Activated gamma-delta T cell treated with Interleukin-2 at 50 U/mL for 16 hours (primary cell): ENCODE data around the gene OBSCN.

Experiments
- DNase-seq: peaks from one replicate; pipeline ENCODE4 v3.0.0-alpha.2; 2020

The OBSCN gene

GRCh38 chr1:228333739-228334115 lies 125.9 kb downstream of the OBSCN start:
- DNase-seq = no peak

- DNase-seq = no peak
Observed at GRCh38 chr1:228334226-228334935, 126.5 kb downstream of the OBSCN start.

- no peak for DNase-seq
Observed at GRCh38 chr1:228334954-228335353, 127.1 kb downstream of the OBSCN start.

- DNase-seq = no peak
Observed at GRCh38 chr1:228335406-228336307, 127.8 kb downstream of the OBSCN start.

- no peak for DNase-seq
Observed at GRCh38 chr1:228336308-228337030, 128.6 kb downstream of the OBSCN start.

- DNase-seq = no peak
Observed at GRCh38 chr1:228337031-228337564, 129.3 kb downstream of the OBSCN start.

- no peak for DNase-seq
Observed at GRCh38 chr1:228337711-228338520, 130.1 kb downstream of the OBSCN start.

- no peak for DNase-seq
Observed at GRCh38 chr1:228338521-228339051, 130.7 kb downstream of the OBSCN start.

- no peak for DNase-seq
Observed at GRCh38 chr1:228339059-228339704, 131.3 kb downstream of the OBSCN start.

GRCh38 chr1:228339766-228340685 lies 132.2 kb downstream of the OBSCN start:
- DNase-seq = no peak

- no peak for DNase-seq
Observed at GRCh38 chr1:228340686-228341449, 133.0 kb downstream of the OBSCN start.

GRCh38 chr1:228341450-228341813 lies 133.6 kb downstream of the OBSCN start:
- no peak for DNase-seq

GRCh38 chr1:228341814-228342626 lies 134.2 kb downstream of the OBSCN start:
- no peak for DNase-seq

- DNase-seq = no peak
Observed at GRCh38 chr1:228342627-228343190, 134.9 kb downstream of the OBSCN start.

GRCh38 chr1:228343191-228343661 lies 135.4 kb downstream of the OBSCN start:
- DNase-seq = no peak

- DNase-seq = no peak
Observed at GRCh38 chr1:228344631-228345072, 136.8 kb downstream of the OBSCN start.

GRCh38 chr1:228345201-228345930 lies 137.5 kb downstream of the OBSCN start:
- DNase-seq = no peak
